HG02588 (cell line): ENCODE results near the gene ERGIC1.

Experiments used
- ATAC-seq: cut with Tn5 transposase; IDR thresholded peaks from one replicate; pipeline ENCODE4 v1.9.1; 2021; ENCODE audit warnings: mild to moderate bottlenecking, moderate library complexity; ENCODE audit not compliant: unreplicated experiment

Gene ERGIC1

DNA sequence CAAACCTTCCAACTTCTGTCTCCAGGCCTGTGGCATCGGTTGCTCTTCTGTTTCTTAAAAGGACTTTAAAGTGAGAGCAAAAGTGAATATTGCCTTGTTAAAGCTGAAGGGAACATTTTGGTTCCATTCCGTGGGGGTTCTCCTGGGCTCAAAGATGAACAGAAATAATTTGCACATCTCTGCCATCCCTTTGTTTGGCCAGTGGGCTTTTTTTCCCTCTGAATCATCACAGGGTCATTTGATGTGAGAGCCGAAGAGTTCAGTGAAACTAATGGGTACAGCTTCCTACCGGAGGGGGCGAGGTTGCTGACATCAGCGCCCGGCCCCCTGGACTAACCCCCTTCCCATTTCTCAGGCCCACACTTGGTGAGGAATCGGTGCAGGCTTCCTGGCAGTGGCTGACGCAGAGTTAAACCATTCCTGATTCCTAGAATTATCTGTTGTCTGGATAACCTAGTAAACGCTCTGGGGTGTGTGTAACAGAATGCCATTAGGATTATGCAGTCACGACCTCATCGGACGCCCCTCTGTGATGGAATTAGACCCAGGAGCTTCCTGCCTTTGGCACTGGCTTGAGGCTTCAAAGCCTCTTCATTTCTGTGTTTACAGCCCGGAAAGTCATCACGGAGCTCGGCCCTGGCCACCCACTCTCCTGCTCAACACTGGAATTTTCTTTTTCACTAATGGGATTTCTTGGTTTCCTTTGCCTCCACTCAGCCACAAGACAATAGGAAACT is 63.6 kb downstream of the ERGIC1 start:
- no peak for ATAC-seq

DNA sequence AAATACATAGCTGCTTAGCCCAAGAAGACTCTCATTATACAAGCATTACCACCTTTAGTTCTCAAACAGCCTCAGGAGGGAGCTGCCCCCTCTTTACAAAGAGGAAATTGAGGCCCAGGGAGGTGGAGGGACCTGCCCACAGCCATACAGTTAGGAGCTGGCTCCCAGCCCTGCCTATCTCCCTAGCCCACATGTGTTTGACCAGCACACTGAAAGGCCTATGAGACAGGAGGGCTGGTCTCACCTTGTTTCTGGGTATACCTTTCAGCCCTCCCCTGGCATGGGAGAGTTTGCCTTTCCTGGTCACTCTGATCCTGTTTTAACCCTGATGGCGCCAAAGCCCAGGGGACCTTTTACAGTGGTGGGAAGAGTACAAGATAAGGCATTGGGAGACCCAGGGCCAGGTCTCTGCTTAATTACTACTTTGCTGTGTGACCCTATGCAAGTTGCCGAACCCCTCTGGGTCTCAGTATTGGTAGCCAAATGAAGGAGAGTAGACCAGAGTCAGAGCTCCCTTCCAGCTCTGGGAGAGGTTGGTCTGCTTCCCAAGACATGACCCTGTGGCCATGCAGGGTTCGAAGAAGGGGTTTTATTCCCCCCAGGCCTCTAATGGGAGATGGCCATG is 64.3 kb downstream of the ERGIC1 start:
- ATAC-seq = no peak

DNA sequence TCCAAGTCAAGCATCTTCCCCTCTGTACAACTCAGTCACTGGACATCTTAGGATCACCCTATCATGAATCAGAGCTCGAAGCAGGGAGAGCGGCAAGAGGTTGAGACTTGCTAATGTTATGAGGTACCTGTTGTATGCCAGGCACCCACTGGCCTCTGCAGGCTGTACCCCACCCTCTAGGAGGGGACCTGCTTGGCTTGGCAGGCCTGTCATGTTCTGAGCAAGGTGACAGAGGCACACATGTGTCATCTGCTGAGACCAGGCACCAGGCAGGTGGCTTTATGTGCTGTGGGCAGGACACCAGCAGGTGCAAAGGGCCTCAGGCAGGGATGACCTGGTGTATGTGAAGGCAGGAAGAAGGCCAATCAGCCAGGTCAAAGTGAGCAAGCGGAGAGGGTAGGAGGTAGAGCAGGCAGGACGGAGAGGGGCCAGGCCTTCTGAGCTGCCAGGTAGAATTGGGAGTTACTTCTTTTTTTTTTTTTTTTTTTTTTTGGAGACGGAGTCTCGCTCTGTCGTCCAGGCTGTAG is 64.9 kb downstream of the ERGIC1 start:
- ATAC-seq = no peak

DNA sequence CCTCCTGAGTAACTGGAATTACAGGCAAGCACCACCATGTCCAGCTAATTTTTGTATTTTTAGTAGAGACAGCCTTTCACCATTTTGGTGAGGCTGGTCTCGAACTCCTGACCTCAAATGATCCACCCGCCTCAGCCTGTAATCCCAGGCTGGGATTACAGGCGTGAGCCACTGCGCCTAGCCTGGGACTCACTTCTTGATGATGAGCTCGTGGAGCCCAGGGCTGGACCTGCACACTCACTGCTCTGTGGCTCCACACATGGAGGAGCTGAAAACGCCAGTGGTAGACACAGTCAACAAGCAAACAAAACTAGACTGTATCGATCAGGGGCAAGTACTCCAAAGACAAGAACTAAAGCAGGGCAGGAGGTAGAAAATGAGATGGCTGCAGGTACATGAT is 65.4 kb downstream of the ERGIC1 start:
- no peak for ATAC-seq

DNA sequence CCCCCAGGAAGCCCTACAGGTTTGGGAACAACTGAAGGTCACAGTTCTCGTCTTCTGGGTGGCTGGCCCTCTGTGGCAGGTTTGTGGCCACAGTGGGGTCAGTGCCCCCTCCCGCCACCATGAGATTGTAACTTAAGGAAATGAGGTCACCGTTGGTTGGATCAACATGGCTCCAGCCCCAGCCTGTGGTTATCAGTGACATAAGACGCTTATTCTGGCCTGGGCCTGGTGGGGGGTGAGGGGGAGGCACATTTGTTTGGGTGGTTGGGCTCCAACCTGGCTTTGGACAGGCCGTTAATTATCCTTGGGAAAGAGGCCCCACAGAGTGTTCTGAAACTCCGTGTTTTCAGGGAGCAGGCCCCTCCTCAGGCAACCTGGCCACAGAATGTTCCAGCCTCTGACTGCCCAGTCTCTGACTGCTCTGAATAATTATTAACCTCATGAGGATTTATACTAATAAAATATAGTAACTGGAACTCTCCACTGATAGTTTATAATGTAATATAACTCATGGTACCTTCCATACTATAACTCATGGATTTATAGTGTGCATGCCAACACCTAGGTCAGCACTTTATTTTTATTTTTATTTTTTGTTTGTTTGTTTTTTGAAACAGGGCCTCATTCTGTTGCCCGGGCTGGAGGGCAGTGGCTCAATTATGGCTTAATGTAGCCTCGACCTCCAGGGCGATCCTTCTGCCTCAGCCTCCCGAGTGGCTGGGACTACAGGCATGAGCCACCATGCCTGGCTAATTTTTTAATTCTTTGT is 67.1 kb downstream of the ERGIC1 start:
- no peak for ATAC-seq

DNA sequence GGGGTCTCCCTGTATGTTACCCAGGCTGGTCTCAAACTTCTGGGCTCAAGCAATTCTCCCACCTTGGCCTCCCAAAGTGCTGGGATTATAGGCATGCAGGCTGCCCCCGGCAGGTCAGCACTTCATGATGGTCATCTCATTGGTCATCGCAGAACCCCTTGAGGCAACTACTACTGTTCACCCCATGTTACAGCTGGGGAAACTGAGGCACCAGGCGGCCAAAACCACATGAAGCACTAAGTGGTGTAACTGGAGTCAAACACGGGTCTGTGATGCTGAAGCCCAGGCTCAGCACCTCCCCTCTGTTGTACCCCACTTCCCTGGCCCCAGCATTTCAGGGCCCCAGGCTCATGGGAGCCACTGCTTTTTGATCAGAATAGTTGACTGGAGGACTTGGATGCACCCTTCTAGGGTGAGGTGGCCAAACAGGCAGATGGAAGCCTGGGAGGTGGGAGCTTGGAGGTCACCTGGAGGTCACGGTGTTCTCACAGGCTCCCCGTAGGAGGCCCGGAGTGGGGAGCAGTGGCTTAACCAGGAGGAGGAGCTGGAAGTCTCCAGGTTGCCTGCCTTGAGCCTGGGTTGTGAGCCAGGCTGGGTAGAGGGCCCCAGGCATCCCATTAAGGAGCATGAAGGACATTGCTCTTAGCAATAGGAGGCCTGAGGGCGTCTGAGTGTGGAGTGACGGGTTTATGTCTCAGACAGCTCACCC is 67.9 kb downstream of the ERGIC1 start:
- no peak for ATAC-seq

DNA sequence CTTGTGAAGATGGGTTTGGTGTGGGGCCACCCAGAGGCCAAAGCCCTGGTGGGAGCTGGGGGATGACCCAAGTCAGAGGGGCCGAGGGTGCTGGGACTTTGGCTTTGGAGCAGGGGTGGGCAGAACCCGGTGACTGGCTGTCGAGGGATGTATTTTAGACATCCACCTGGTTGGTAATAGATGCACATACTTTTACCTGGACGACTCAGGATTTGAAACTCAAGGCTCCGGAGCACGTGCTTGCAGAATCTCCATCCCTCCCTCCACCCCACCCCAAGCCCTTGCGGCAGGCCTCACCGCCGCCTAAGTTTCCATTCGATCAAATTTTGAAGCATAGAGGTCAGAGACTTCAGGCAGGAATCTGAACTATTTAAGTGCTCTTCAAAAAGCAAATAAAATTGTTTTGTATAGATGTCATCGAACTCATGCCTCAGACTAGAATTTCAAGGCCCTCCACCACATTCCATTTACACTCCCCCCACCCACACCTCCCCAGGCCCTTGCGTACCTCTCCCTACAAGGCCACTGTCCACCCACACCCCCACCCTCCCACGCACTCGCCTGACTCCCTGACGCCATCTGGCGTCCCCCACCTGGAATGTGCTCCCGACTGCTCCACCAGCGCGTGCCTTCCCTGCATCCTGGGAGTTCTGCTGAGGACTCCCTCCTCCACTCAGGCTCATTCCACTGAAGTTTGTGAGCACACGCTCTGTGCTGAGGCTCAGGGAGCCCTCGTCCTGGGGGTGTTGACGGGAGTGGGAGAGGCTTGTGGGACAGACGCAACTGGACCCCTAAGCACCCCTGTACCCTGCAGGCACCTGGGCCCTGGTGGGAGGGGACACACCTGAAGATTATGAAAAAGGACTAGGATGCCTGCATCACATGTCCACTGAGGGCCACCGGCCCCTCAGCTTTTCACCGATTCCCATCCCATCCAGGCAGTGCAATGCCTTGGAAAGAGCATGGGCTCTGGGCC is 68.7 kb downstream of the ERGIC1 start:
- ATAC-seq = no peak

DNA sequence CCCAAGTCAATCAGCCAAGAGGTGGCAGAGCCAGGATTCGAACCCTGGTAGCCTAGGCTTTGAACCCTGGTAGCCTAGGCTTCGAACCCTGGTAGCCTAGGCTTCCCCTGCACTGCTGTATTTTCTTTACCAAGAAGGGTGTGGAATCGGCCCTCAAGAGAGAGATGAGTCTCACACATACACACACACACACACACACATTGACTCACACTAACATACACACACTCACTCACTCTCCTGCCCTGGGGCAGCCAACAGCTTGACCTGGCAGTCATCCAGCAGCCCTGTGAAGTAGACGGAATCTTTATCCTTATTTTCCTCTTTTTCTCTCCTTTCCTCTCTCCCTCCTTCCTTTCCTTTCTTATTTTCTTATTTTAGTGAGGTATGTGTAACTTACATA is 69.7 kb downstream of the ERGIC1 start:
- ATAC-seq = no peak

DNA sequence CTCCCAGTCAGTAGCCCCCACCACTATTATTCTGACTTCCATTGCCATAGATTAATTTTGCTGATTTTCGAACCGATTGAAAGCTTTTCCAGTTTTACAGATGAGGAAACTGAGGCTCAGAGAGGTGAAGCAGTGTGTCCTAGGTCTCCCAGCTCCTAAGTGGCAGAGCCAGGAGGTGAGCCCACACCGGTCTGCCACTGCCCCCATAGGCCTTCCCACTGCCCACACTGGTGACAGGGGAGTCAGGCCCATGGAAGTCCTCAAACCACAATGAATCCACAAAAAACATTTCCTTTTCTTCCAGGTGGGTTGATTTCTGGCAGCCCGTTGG is 70.2 kb downstream of the ERGIC1 start:
- no peak for ATAC-seq

DNA sequence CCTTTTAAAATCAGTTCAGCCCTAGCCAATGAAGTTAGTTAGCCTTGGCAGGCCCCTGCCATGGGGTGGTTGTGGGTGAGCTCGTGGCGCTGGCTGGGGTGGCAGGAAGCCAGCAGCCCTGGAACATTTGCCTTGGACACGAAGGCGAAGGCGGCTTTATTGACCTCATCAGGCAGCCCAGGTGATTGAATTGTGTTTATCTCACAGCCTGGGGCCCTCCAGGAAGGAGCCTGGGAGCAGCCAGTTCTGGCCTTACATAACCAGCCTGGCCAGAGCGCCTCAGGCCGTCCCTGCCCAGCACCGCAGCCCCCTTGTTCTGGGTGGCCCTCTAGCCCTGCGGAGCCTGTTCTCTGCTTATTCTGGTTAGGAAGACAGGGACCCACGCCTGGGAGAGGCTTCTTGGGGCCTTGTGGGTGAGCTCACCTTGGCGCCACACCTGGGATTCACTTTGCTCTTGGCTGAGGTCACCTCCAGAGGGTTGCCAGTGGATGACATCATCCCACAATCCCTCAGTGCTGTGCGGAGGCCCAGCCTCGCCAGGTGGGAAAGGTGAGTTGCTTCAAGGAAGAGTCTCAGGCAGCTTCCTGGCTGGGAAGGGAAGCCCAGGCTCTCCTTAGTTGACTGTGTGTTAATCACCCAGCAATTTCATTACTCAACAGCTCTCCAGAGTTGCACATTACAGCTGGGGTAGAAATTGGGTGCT is 70.7 kb downstream of the ERGIC1 start:
- no peak for ATAC-seq

DNA sequence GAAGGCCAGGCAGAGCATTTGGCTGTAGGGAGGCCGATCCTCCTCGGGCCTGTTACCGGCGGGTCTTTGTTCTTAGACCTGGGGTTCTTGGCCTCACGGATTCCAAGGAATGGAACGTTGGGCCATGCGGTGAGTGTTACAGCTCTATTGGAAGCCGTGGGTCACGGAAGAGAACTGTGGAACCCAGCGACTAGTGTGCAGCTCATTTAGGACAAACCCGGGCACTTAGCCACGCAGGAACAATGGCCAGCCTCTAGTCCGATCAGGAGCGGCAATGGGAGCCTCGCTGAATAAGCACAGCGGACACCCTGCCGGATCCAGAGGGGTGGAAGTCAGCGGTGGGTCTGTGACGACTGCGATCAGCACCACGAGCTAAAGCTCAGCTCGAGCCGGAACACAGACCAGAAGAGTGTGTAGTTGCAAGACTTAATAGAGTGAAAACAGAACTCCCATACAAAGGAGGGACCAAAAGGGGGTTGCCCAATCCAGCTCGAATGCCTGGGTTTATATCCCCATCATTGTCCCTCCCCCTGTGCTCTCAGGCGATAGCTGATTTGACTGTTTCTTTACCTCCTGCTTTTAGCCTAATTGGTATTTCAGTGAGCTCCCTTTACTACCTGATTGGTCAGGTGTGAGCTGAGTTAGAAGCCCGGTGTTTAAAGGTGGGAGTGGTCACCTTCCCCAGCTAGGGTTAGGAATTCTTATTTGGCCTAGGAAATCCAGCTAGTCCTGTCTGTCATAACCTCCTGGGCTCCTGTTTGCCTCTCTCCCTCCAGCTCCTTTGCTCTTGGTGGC is 71.5 kb downstream of the ERGIC1 start:
- no peak for ATAC-seq

DNA sequence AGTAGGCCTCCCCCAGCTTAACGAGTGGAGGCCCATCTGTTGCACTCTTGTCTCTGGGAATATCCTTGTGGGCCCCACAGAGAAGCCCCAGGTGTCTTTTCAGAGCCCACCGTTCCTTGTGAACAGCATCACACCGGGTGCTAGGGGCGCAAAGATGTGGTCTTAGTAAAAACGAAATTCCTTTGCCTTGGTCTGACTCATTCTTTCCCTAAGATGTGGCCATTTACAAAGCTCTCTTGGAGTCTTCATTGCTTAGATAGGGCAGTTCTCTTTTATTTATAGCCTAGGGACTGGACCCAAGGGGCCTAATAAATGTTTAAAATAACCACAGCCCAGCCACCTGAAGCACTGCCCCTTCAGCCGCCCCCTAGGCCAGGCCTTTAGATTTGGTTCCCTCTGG is 72.4 kb downstream of the ERGIC1 start:
- peak; percentile 60 for ATAC-seq

DNA sequence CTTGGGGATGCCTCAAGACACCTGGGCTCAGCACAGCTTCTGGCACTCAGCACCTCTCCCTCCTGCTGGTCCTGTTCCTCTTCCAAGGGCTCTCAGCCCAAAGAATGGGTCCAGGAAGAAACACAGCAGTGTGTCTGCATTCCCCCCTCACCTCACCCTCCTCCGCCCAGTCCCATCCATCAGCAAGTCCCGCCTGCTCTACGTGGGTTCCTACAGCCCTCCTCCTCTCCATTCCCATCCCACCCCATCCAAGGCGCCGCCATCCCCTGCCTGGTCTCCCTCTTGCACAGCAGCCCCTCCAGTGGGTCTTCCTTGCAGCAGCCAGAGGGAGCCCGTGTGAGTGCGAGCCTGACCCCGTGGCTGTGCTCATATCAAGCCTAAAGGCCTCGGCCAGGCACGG is 72.8 kb downstream of the ERGIC1 start:
- no peak for ATAC-seq

DNA sequence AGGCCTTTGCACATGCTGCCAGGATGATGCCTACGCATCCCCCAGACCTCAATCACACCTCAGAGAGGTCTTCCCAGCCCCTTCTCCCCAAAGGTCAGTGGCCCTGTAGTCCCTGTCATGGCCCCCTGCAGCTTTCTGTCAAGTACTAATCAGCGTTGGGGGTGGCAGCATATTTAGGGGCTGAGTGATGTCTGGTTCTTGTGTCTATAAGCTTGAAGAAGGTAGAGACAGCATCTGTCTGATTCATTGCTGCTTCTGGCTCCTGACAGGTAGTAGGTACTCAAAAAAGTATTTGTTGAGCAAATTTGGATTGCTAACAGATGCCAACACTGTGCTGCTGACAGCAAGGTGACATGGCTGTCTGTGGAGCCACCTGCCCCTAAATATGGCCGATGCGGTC is 73.6 kb downstream of the ERGIC1 start:
- ATAC-seq = no peak

DNA sequence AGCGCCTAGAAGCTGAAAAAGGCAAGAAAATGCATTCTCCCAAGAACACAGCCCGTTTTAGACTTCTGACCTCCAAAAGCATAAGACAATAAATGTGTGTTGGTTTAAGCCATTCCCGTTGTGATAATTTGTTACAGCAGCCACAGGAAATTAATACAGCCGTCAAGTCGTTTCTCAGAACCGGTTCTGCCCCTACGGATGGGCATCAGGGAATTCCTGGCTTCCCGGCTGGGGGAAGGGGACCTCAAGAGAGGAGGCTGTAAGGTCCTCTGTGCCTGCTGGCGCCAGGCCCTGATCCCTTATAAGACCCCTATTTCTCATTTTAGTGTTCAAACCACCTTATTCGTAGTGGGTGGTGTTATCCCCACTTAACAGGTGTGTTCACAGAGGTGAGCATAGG is 74.6 kb downstream of the ERGIC1 start:
- ATAC-seq = no peak

DNA sequence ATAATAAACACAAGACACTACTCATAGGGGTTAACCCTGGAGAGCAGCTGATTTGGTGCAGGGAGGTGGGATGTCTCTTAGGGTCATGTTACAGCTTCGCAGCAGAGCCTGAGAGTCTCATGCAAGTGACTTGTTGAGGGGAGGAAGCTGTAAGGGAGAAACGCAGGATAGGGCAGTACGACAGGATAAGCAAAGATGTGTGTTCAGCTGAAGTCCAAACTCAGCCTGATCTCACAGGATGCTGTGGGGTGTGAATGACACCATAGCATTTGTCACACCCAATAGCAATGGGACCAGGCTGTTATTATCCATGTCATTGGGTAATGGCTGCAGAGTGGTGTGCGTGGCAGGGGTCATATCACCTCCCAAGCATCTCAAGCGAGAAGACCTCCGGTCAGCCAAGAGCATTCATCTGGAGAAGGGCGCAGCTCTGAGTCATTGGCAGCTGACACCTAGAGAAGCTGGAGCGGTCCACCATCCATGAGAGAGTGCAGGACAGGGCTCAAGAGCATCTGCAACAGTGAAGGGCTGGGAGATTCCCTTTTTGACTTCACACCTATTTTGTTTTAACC is 76.0 kb downstream of the ERGIC1 start:
- no peak for ATAC-seq

DNA sequence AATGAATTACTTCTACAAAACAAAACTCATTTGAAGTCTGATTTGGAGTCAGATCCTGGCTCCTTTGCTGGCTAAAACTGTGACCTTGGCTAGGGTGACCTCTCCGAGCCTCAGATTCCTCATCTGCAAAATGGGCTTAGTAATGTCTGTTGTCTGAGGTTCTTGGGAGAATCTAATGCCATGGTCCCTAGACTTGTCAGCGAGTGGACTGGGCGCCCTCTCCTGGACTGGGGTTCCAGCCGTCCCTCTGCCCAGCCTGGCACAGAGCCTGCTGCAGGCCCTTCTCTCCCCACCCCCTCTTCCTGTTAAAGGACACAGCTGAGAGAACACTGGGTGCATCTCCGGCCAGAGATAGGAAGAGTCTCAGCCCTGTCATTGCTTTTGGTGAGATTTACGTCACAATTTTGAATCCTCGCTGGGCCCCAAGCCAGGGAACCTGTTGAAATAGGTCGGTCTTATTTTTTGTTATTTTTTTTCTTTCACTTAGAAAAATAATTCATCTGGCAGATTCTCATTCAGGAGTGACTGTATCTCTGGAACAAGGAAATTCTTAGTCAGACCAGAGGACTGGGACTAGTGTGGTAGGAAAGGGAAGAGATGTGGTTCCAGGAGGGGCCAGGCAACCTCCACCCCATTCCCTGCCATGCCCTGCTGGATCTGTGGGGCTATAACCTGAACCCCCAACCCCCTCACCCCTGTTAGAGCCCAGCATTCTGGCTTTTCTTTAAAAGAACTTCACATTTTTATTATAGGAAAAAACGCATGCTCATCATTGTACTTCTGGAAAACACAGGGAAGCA is 77.0 kb downstream of the ERGIC1 start:
- ATAC-seq = no peak

DNA sequence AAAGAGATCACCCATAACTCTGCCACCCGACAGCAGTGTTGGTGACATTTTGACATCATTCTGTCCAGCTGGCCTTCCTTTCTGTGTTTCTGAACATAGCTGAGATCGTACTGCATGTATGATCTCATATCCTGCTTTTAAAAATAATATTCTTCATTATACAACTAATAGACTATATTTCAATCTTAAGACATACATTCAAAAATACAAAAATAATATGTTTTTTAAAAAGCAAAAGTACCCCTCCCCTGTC is 77.5 kb downstream of the ERGIC1 start:
- ATAC-seq = no peak
